HG03025 (cell line): ENCODE measurements around the gene EIF3A.

Source experiments
- ATAC-seq: cut with Tn5 transposase; IDR thresholded peaks from one replicate; pipeline ENCODE4 v1.9.1; 2021; ENCODE audit warnings: mild to moderate bottlenecking, moderate library complexity; ENCODE audit not compliant: unreplicated experiment, low FRiP score

EIF3A gene

GRCh38 chr10:119006451-119007210, 74.0 kb downstream of the EIF3A start:
- no peak for ATAC-seq

- no peak for ATAC-seq
Measured at GRCh38 chr10:119005362-119006043, 75.1 kb downstream of the EIF3A start.

DNA sequence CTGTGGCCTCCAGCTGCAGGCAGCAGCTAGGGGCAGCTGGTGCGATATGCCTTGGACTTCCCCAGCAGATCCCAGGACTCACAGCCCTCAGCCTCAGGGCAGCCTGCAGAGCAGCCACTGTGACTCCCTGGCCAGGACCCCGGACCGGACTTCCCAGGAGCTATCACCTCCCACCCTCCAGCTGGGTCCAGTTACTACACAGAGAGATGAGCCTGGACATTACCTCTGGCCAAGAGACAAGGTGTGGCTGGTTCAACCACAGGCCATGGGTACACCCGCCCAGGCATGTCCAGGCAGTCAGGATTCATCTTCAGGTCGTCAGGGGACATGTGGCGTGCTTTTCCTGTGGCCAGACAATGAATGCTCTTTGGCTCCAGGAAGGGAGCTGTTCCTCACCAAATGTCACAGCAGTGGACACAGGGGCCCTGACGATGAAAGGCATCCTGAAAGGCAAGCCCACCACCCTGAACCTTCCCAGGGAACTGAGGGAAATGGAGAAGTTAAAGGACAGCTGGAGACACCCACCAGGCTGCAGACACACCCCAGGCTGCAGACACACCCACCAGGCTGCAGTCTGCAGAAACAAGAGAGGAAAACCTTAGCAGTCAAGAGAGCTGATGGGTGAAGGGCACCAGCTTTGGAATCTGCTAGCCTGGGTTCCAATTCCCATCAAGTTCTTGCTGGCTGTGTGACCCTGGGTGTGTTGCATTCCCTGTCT, 76.9 kb downstream of the EIF3A start:
- ATAC-seq = no peak

DNA sequence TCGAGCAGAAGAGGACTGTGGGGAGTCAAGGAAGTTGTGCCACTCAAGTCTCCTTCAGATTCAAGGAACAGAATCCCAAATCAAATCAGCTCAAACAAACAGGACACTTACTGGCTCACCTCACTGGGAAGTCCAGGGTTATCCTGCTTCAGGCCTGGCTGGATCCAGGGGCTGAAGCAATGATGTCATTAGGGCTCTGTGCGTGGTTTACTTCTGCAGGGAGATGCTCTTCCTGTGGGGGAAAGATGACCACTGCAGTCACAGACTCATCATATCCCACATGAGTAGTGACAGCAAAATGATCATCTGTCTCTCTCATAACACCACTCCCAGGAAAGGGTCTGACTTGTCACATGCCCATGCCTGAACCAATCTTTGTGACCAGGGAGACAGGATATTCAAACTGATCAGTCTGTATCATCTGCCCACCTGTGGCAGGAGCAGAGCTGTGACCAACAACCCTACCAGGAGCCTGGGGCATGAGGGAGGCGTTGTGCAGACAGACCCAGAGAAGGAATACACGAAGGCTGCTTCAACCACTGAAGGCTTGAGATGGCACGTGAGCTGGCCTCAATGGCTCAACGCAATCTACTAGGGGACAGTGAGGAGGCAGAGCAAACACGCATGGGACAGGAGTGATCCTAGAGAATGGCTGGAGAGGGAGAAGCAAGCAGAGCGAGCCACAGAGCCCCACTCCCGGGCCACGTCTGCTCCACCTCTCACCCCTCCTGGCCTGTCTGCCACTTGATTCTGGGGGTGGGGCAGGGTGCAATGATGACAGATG, 78.7 kb downstream of the EIF3A start:
- no peak for ATAC-seq

- ATAC-seq = no peak
Measured at GRCh38 chr10:118998183-118998582, 82.4 kb downstream of the EIF3A start.

DNA sequence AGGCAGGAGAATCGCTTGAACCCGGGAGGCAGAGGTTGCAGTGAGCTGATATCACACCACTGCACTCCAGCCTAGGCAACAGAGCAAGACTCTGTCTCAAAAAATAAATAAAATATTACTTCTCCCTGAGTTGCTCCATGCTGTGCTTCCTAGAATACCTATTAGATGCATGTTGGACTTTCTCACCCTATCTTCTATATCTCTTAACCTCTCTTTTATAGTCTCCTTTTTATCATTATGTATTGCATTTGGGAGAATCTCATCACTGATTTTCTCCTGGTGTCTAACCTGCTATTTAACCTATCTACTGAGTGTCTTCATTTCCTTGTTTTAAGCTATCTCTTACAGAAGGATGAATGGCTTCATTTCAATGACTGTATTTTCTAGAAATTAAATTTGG, 83.2 kb downstream of the EIF3A start:
- ATAC-seq = no peak

GRCh38 chr10:118995739-118996138, 84.9 kb downstream of the EIF3A start:
- ATAC-seq = no peak

GRCh38 chr10:118994321-118994720, 86.3 kb downstream of the EIF3A start:
- no peak for ATAC-seq

- ATAC-seq = no peak
Measured at GRCh38 chr10:118993214-118993613, 87.4 kb downstream of the EIF3A start.

DNA sequence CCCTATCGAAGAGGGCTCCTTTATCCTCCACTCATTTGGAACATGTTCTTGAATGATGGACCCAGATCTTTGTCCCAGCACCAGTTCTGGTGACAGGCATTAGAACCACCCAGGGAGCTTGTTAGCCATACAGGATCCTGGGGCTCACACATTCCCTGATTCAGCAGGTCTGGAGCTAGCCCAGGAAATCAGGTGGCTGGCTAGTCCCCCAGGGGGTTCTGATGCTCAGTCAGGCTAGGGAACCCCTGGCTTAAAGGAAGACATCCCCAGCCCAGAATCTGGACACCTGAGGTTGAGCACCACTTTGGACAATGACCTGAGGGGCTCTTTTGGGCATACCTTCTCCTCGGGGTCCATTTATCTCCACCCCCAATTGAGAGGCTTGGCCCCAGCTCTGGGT, 88.1 kb downstream of the EIF3A start:
- no peak for ATAC-seq

DNA sequence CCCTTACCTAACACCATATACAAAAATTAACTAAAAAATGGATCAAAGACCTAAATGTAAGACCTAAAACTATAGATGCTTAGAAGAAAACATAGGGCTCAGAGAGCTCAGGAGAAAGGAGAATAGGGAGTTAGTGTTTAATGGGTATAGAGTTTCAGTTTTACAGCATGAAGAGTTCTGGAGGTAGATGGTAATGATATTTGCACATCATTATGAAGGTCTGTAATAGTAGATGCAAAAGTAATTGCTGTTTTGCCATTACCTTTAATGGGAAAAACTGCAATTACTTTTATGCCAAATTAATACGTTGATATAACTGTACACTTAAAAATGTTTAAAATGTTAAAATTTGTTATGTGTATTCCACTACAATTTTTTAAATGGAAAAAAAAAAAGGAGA, 90.3 kb downstream of the EIF3A start:
- ATAC-seq = no peak

GRCh38 chr10:118986815-118987790, 93.5 kb downstream of the EIF3A start:
- peak; percentile 70 for ATAC-seq

DNA sequence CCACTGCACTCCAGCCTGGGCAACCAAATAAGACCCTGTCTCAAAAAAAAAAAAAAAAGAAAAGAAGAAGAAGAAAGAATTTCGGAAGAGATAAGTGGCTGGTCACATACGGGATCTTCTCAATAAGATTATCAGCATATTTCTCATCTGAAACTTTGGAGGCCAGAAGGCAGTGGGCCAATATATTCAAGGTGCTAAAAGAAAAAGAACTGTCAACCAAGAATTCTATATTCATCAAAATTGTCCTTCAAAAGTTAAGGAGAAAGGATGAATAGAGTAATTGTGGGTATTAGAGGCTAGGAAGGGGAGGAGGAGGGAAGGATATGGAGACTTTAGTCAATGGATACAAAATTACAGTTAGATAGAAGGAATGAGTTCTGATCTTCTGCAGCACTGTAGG, 95.0 kb downstream of the EIF3A start:
- no peak for ATAC-seq
